ENCODE data around the gene ZNF44.
A peak's percentile ranks its signal among the peaks of the same experiment; 100 is the strongest.

The ZNF44 gene

GRCh38 chr19:12294249-12295158, at the start of gene ZNF44:
ZNF44 (minus strand) TSS chr19:12294883; CDS start chr19:12294694, 189 bp downstream.
- peak; percentile 98 for DNase-seq
- Histone ChIP-seq H3K9me3 (ENCODE audit: severe bottlenecking) (no peaks in the 10 kb centered on the region), H3K27me3 (ENCODE audit: insufficient read depth, low read depth, severe bottlenecking) (no peaks in the 10 kb centered on the region), H3K27ac (peak within 1 kb of the TSS; percentile 73), H3K36me3 (peaks cover 7% of the 10 kb centered on the region), H3K4me3 (ENCODE audit: low read depth, low read length) (peak within 1 kb of the TSS; percentile 90)
- no peak for TF ChIP-seq CTCF (IDR thresholded peaks at IDR 0.05; ENCODE audit: low read depth, low read length)

GRCh38 chr19:12333162-12334159, 38.8 kb upstream of the ZNF44 start, which contains the start of gene ZNF563:
ZNF563 (minus strand) TSS chr19:12333633; CDS start chr19:12333482, 151 bp downstream.
- DNase-seq: peak; percentile 99
- no peaks in the 10 kb centered on the region for H3K9me3 ChIP-seq (ENCODE audit: severe bottlenecking)
- peak within 1 kb of the TSS; percentile 74 for H3K27ac ChIP-seq
- H3K4me3 ChIP-seq (ENCODE audit: low read depth, low read length): peak within 1 kb of the TSS; percentile 86
- no peak for TF ChIP-seq CTCF (IDR thresholded peaks at IDR 0.05; ENCODE audit: low read depth, low read length)
- no peaks in the 10 kb centered on the region for H3K27me3 ChIP-seq (ENCODE audit: insufficient read depth, low read depth, severe bottlenecking)
- H3K36me3 ChIP-seq: no peaks in the 10 kb centered on the region

GRCh38 chr19:12331211-12331941, 36.7 kb upstream of the ZNF44 start:
- no peaks in the 10 kb centered on the region for H3K9me3 ChIP-seq (ENCODE audit: severe bottlenecking)
- no peak overlapping the region for H3K27ac ChIP-seq
- H3K27me3 ChIP-seq (ENCODE audit: insufficient read depth, low read depth, severe bottlenecking): no peaks in the 10 kb centered on the region
- no peaks in the 10 kb centered on the region for H3K36me3 ChIP-seq
- DNase-seq: peak; percentile 22
- TF ChIP-seq CTCF (IDR thresholded peaks at IDR 0.05; ENCODE audit: low read depth, low read length): no peak
- no peak overlapping the region for H3K4me3 ChIP-seq (ENCODE audit: low read depth, low read length)

GRCh38 chr19:12330340-12330739, 35.7 kb upstream of the ZNF44 start:
- no peak for TF ChIP-seq CTCF (IDR thresholded peaks at IDR 0.05; ENCODE audit: low read depth, low read length)
- DNase-seq: no peak
- H3K27ac ChIP-seq: no peak overlapping the region

GRCh38 chr19:12325690-12326089, 31.0 kb upstream of the ZNF44 start:
- TF ChIP-seq CTCF (IDR thresholded peaks at IDR 0.05; ENCODE audit: low read depth, low read length): no peak
- no peaks in the 10 kb centered on the region for H3K27me3 ChIP-seq (ENCODE audit: insufficient read depth, low read depth, severe bottlenecking)
- H3K36me3 ChIP-seq: peaks cover 21% of the 10 kb centered on the region
- peaks cover 2% of the 10 kb centered on the region for H3K9me3 ChIP-seq (ENCODE audit: severe bottlenecking)
- no peak for DNase-seq
- H3K27ac ChIP-seq: no peak overlapping the region
- no peak overlapping the region for H3K4me3 ChIP-seq (ENCODE audit: low read depth, low read length)

More at GRCh38 chr19:12330340-12330739, 35.7 kb upstream of the ZNF44 start:
- no peak overlapping the region for H3K4me3 ChIP-seq (ENCODE audit: low read depth, low read length)
- H3K9me3 ChIP-seq (ENCODE audit: severe bottlenecking): no peaks in the 10 kb centered on the region
- no peaks in the 10 kb centered on the region for H3K36me3 ChIP-seq
- no peaks in the 10 kb centered on the region for H3K27me3 ChIP-seq (ENCODE audit: insufficient read depth, low read depth, severe bottlenecking)
